Measurements from ENCODE around the gene PLVAP. TPM values are rescaled to one million over a fixed set of nuclear protein-coding genes. Genes with fewer than 3 reads are reported as not detected.

PLVAP gene
- total RNA-seq, 1 donor from 2014 or later = not detected

- Histone ChIP-seq H3K27me3 (ENCODE audit: control insufficient read depth, insufficient read depth, low read length) (peaks cover 7% of the 10 kb centered on the region), H3K4me3 (ENCODE audit: low read depth, low read length) (no peak overlapping the region), H3K36me3 (ENCODE audit: control insufficient read depth, insufficient read depth, low read length) (peaks cover 12% of the 10 kb centered on the region)
- TF ChIP-seq CTCF (IDR thresholded peaks at IDR 0.05; ENCODE audit: insufficient read depth, low read length, severe bottlenecking) = no peak
- no peak for FAIRE-seq
- DNase-seq (ENCODE audit: low read depth) = no peak
These were observed 52.0 kb downstream of the PLVAP start for GRCh38 chr19:17325133-17325532.

GRCh38 chr19:17324357-17325114, 52.6 kb downstream of the PLVAP start:
- no peak for DNase-seq (ENCODE audit: low read depth)
- no peak for FAIRE-seq
- Histone ChIP-seq H3K36me3 (ENCODE audit: control insufficient read depth, insufficient read depth, low read length) (peaks cover 16% of the 10 kb centered on the region), H3K27me3 (ENCODE audit: control insufficient read depth, insufficient read depth, low read length) (peaks cover 3% of the 10 kb centered on the region), H3K4me3 (ENCODE audit: low read depth, low read length) (no peak overlapping the region)
- TF ChIP-seq CTCF (IDR thresholded peaks at IDR 0.05; ENCODE audit: insufficient read depth, low read length, severe bottlenecking) = no peak

DNA sequence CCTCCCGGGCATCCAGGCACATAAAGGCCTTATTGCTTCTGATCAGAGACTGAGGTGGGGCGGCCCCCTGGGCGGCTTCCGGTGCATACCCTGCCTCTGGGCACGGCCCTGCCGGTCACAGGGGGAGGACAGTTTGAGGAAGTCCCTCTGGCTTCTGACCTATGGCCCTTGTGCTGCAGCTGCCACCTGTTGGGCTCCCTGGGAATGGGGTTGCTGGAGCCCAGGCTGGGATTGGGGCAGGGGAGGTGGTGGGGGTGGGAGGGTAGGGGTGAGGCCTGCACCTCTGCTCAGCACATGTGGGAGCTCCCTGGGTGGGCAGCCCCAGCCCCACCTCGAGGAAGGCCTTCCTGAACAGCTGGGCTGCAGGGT, 53.2 kb downstream of the PLVAP start:
- no peak for TF ChIP-seq CTCF (IDR thresholded peaks at IDR 0.05; ENCODE audit: insufficient read depth, low read length, severe bottlenecking)
- DNase-seq (ENCODE audit: low read depth) = no peak
- Histone ChIP-seq H3K27me3 (ENCODE audit: control insufficient read depth, insufficient read depth, low read length) (no peaks in the 10 kb centered on the region), H3K4me3 (ENCODE audit: low read depth, low read length) (no peak overlapping the region), H3K36me3 (ENCODE audit: control insufficient read depth, insufficient read depth, low read length) (peaks cover 21% of the 10 kb centered on the region)
- no peak for FAIRE-seq

- no peak overlapping the region for H3K4me3 ChIP-seq (ENCODE audit: low read depth, low read length)
- FAIRE-seq (no peak), DNase-seq (ENCODE audit: low read depth) (no peak)
- no peaks in the 10 kb centered on the region for H3K27me3 ChIP-seq (ENCODE audit: control insufficient read depth, insufficient read depth, low read length)
- peaks cover 21% of the 10 kb centered on the region for H3K36me3 ChIP-seq (ENCODE audit: control insufficient read depth, insufficient read depth, low read length)
- TF ChIP-seq CTCF (IDR thresholded peaks at IDR 0.05; ENCODE audit: insufficient read depth, low read length, severe bottlenecking) = no peak
These were observed 53.7 kb downstream of the PLVAP start for GRCh38 chr19:17323300-17323963.

GRCh38 chr19:17322854-17323253, 54.3 kb downstream of the PLVAP start:
- Histone ChIP-seq H3K27me3 (ENCODE audit: control insufficient read depth, insufficient read depth, low read length) (no peaks in the 10 kb centered on the region), H3K36me3 (ENCODE audit: control insufficient read depth, insufficient read depth, low read length) (peaks cover 21% of the 10 kb centered on the region), H3K4me3 (ENCODE audit: low read depth, low read length) (no peak overlapping the region)
- DNase-seq (ENCODE audit: low read depth) (no peak), FAIRE-seq (no peak)
- no peak for TF ChIP-seq CTCF (IDR thresholded peaks at IDR 0.05; ENCODE audit: insufficient read depth, low read length, severe bottlenecking)

Measured in bronchial epithelial cell (primary cell).